HG03442 (cell line): ENCODE data around the gene RNF220.

Source experiments
- ATAC-seq: cut with Tn5 transposase; IDR thresholded peaks from one replicate; pipeline ENCODE4 v1.9.1; 2021; ENCODE audit warnings: mild to moderate bottlenecking, moderate library complexity; ENCODE audit not compliant: unreplicated experiment

RNF220 gene

GRCh38 chr1:44575396-44575795 is 170.3 kb downstream of the RNF220 start:
- no peak for ATAC-seq

GRCh38 chr1:44576456-44577150 is 171.5 kb downstream of the RNF220 start:
- no peak for ATAC-seq

- no peak for ATAC-seq
Observed at GRCh38 chr1:44581205-44581604, 176.2 kb downstream of the RNF220 start.

GRCh38 chr1:44584167-44584566 is 179.1 kb downstream of the RNF220 start:
- no peak for ATAC-seq

GRCh38 chr1:44585315-44585920 is 180.4 kb downstream of the RNF220 start:
- no peak for ATAC-seq

- no peak for ATAC-seq
Observed at GRCh38 chr1:44587796-44588460, 182.9 kb downstream of the RNF220 start.

GRCh38 chr1:44588551-44589210 is 183.6 kb downstream of the RNF220 start:
- ATAC-seq = no peak

- no peak for ATAC-seq
Observed at GRCh38 chr1:44590475-44590874, 185.4 kb downstream of the RNF220 start.

GRCh38 chr1:44591381-44591780 is 186.3 kb downstream of the RNF220 start:
- no peak for ATAC-seq

- ATAC-seq = no peak
Observed at GRCh38 chr1:44592208-44593145, 187.4 kb downstream of the RNF220 start.

- ATAC-seq = no peak
Observed at GRCh38 chr1:44594353-44594752, 189.3 kb downstream of the RNF220 start.

GRCh38 chr1:44594871-44595735 is 190.0 kb downstream of the RNF220 start:
- ATAC-seq = peak; percentile 61

GRCh38 chr1:44596511-44596910 is 191.5 kb downstream of the RNF220 start:
- ATAC-seq = no peak

- no peak for ATAC-seq
Observed at GRCh38 chr1:44598167-44598566, 193.1 kb downstream of the RNF220 start.

- ATAC-seq = no peak
Observed at GRCh38 chr1:44602634-44603628, 197.9 kb downstream of the RNF220 start.

GRCh38 chr1:44603718-44604117 is 198.7 kb downstream of the RNF220 start:
- ATAC-seq = no peak

- ATAC-seq = no peak
Observed at GRCh38 chr1:44604157-44604955, 199.3 kb downstream of the RNF220 start.
